KG1 (cell line): Measurements from ENCODE around the gene IRS2.
"Not testable (repeated sequence)": the region's sequence is repeated elsewhere in the genome, so short reads cannot be mapped to it uniquely, and the experiment has no call there.

Experiments
- DNase-seq: peaks from one replicate; lab custom pipeline; 2025; lab: John Stamatoyannopoulos, UW

Gene IRS2

DNA sequence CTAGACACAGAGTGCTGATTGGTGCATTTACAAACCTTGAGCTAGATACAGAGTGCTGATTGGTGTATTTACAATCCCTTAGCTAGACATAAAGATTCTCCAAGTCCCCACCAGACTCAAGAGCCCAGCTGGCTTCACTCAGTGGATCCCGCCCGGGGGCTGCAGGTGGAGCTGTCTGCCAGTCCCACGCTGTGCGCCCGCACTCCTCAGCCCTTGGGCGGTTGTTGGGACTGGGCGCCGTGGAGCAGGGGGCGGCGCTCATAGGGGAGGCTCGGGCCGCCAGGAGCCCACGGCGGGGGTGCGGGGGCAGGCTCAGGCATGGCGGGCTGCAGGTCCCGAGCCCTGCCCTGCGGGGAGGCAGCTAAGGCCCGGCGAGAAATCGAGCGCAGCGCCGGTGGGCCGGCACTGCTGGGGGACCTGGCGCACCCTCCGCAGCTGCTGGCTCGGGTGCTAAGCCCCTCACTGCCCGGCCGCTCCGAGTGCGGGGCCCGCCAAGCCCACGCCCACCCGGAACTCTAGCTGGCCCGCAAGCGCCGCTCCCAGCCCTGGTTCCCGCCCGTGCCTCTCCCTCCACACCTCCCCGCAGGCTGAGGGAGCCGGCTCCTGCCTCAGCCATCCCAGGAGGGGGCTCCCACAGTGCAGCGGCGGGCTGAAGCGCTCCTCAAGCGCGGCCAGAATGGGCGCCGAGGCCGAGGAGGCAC, 53.8 kb downstream of the IRS2 start:
- DNase-seq: not testable (repeated sequence)

DNA sequence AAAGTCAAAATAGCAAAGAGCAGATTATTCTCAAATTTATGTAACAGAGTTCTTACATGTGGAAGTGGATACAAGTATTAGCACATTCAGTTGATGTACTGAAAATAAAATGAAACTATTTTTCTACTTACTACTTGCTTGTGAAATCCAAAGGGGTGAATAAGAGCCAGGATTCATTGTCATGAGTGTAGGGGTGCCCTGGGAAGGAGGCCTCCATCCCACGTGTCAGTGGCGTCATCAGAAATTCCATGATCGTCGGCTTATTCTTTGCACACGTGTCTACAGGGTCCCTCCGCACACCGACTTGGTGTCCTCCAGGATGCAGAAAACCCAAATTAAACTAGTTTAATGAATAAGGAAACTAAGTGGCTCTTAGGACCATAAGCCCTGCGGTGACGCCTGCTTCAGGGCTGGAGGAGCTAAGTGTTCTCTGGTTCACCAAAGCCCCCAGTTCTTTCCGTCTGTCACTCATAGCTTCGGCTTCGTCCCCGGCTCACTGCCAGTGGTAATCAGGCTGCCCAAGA, 55.5 kb downstream of the IRS2 start:
- DNase-seq: no peak

DNA sequence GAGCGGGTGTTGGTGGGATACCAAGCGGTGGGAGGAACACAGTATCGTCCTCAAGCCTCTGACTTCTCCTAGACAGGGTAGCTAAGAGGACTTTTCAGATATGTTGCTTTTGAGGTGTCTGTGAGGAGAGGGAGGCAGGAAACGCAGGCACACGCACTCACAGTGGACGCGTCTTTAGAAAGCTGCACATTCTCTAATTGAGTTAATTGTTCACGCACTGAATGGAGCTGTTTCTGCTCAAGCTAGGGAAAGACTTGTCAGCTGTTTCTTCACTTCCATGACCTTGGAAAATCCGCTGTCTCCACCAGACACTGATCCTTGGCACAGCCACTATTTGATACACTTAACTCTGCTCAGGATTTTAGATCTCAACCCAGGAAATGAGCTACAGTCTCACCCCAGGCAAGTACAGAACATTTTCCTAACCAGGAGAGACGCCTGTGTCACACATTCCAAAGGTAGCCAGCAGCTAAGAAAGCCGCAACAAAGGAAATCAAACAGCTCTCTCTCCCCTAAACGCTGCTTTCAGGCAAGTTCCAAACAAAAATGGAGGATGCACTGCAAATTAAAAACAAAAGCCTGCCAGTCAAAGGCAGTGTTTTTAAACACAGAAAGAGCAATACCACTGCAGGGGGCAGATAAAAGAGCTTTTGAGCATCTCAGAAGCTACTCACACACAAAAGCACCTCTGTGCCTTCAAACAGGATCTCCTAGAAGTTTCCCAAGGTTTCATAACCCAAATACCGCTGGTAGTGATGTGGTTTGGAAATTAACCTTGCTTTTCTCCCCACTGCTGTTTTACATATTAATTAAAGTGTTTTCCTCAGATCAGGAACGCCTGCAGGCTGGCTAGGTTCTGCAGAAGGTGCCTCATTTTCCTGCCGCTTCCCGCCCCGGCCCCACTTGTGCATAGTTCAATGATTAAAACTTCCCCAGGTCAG, 57.3 kb downstream of the IRS2 start:
- DNase-seq: no peak

DNA sequence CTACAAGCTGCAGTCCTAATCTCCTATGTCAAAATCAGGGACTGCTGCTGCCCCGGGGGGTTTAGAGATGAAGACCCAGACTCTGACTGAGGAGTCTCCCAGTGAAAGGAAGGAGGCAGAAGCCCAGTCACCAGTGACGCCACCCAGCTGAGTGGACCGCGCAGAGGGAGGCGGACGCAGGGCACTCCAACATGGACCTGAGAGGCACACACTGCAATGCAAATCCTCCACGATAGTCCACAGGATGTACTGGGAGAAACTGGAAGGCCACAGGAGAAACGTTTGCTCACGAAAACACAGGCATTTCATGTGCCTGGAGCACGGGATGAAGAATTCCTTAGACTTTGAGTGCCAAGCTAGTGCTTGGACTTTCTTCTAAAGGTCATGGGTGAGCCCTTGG, 58.3 kb downstream of the IRS2 start:
- no peak for DNase-seq

DNA sequence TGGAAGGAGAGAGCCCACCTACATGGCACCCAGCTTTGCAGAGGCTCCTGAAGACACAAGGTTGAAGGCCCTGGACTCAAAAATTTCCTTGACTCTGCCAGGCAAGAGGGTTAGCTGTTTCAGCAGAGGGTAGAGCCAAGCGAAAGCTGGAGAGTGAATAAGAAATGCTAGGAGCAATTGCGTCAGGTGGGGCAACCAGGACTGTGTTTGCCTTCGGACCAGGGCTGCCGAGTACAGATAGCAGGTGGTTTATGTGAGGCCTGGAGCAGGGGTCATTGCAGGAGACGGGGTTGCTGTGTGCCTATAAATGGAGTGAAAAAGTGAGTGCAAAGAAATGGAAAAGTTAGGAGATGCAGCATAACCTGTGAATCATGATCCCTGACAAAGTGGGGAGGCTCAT, 59.1 kb downstream of the IRS2 start:
- DNase-seq: no peak

DNA sequence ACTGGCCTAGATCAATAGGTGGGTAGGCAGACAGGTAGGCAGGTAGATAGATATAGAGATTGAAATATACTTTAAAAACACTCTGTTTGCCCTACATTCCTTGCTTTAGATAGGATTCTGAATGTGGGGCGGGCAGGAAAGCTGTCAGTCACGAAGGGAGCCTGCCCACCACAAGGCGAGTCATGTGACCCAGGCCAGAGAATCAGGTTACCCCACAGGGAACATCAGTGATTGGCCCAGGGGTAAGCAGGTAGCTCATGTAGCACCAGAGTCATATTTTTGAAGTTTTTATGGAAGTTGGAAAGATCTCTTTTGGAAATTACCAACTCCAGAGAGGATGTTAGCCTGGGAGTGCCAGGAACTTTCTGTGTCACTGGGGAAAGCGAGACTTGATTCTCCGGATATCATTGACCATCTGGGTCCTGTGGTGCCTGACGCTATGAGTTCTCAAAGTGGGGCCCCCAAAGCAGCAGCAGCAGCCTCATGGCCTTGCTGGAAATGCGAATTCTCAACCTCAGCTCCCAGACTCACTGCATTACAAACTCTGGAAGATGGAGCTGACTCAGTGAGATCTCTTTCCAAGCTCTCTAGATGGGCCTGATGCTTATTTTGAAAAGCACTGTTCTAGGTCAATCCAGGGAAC, 60.3 kb downstream of the IRS2 start:
- DNase-seq: no peak

DNA sequence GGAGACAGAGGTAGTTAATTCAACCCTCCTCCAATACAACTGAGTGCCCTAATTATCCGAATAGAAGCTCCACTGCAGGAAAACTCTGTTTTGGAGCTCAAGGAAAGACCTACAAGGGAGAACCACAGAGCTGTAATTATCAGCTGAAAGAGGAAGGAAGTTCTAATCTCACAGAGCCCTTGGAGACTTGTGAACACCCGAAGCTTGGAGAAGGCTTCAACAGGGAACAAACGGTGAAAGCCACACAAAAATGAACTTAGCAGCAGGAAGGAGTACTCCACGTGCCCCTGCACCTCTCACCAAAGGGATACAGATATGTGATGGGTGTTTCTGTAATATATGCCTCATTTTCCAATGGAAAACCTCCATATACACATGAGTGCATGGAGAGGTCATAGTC, 61.1 kb downstream of the IRS2 start:
- no peak for DNase-seq

DNA sequence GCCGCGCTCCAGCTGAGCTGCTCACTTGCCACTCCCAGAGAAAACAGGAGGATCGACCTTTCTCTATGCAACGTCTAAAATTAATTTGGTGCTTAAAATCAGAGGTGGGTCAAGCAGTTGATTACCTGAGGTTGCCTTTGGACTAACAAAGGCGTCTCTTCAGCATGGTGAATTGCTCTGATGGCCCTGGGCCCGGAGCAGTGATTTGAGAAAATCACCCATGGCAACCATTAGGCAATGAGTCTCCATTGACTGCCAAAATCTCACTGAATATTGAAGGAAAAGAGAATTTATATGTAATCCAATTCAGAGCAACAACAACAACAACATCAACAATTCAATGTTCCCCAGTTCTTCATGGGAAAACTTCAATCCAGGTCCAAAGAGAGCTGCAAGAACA, 61.8 kb downstream of the IRS2 start:
- DNase-seq: no peak

DNA sequence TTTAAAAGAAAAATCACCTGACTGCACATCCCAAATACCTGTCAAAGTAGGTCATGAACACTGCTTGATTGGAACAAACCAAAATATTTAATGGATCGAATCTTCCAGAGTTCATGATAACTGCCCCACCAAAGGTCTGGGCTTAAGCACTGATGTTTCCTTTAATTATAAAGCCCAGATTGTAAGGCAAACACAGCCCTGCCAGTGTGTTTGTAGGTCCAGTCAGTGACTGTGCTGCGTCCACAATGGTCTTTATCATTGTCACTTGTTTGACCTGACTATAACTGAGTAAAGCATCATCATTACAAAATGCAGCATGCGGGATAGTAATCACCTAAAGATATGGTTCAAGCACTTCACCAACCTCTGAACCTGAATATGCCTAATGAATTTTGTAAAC, 63.3 kb downstream of the IRS2 start:
- no peak for DNase-seq

DNA sequence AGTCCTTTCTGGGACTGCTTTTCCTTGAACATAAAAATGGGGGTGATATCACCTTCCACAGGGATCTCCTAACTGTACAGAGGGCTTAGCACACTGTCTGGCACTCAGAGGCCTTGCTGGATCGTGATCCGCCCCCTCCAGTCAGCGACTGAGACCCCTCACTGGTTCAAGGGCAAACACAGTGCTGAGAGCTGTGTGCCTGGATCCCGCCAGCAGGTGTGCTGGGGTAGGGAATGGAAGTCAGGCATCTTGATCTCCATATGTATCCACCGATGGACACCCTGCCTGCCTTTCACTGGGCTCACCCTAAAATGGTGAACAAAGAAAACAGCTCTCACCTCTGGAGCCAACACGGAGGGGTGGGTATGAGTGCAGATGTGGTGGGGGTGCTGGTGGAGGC, 64.3 kb downstream of the IRS2 start:
- DNase-seq: no peak

DNA sequence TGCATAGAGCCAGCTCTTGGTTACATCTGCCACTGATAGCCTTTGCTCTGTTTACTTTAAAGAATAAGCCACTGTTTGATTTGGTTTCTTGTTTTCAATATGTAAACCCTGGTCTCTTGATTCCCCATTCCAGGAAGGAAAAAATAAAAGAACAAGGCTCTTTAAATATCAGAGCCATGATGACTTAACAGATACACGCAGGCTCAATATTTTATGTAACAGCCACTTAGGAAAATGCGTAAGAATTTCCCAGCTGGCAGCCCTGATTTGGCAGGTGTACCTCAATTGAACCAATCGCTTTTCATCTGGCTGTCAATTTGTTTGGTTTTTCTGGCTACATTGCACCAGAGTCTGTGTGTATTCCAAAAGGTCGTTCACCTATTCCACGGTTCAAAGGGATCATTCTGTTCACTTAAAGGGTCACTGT, 65.6 kb downstream of the IRS2 start:
- DNase-seq: no peak

DNA sequence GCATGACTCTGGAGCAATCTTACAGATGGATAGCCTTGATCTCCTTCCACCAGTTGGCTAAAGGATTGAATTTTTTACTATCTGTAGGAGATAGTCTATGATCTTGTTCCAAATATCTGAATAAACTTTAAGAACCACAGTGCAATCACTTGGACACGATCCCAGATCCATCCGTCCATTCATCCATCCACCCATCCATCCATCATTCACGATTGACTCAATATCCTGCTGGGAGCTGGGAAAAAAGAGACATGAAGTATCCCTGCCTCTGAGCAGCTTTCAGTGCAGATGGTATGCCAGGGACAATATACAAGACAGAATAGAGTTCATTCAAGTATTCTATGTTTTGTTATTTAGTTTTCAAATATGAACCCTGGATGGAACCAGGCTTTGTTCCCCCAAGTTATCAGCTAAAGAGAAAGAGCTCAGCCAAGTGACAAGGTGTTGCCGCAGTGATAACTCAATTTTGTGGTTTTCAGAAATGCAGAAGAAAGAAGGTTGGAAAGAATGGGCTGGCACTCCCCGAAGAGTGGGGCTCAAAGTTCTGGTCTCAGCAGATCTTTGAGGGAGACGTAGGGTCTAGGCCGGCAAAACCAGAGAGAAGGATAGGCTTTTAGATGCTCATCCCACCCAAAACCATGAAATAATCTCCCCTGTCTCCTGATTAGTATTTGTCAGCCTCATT, 66.3 kb downstream of the IRS2 start:
- no peak for DNase-seq

DNA sequence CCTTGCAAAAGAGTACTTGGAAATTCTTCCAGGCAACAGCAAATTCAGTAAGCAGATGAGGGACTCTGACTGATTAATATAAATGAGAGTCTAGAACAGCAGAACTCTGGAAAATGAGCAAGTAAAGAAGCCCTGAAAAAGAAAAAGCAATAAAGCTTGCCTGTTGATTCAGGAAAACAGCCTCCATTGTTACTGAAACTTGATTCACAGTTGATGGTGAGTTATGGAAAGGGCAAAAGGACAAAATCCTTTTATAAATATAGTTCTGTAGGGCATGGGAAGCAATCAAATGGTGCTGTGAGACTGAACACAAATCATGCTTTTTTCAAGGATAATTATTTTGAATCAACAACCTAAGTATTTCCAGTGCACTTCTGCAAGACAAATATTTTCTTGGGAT, 67.7 kb downstream of the IRS2 start:
- DNase-seq: no peak

DNA sequence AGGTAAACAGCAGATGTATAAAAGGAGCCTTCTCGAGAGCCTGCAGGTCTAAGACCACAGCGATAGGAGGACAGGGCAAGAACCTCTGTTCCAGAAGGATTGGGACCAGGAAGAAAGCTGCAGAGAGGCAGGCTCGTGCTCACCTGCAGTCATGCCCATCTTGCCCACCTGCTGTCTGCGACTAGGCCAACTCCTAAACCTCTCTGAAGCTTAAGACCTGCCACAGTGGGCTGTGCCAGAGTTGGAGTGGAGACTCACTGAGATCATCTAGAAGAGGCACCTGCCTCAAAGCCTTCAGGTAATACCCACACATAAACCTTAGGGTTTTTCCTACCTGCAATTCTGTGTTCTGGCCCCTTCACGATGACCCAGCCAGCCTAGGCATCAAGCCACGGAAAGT, 68.7 kb downstream of the IRS2 start:
- DNase-seq: no peak

DNA sequence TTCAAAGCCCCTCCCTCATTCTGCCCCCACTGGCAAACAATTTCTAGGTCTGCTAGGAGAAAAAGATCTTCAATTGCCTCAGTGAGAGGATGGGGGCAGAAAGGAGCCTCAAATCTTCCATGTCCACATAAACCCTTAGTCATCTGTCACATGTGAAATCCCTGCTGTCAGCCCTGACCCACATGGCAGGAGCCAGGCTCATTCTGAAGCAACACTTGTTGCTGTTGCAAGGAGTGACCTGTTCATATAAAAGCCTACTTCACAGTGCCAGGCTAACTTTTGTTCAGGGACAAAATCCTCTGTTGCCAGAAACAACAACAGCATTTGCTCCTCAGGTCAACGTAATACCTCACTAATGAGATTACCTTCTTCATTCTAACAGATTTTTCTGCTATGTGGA, 70.5 kb downstream of the IRS2 start:
- DNase-seq: no peak

DNA sequence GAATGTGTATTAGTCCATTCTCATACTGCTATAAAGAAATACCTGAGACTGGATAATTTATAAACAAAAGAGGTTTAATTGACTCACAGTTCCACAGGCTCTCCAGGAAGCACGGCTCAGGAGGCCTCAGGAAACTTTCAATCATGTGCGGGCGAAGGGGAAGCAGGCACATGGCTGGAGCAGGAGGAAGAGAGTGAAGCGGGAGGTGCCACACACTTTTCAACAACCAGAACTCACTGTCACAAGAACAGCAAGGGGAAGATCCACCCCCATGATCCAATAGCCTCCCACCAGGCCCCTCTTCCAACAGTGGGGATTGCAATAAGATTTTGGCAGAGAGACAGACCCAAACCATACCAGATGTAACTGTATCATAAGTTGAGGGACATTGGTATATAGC, 72.7 kb downstream of the IRS2 start:
- no peak for DNase-seq

DNA sequence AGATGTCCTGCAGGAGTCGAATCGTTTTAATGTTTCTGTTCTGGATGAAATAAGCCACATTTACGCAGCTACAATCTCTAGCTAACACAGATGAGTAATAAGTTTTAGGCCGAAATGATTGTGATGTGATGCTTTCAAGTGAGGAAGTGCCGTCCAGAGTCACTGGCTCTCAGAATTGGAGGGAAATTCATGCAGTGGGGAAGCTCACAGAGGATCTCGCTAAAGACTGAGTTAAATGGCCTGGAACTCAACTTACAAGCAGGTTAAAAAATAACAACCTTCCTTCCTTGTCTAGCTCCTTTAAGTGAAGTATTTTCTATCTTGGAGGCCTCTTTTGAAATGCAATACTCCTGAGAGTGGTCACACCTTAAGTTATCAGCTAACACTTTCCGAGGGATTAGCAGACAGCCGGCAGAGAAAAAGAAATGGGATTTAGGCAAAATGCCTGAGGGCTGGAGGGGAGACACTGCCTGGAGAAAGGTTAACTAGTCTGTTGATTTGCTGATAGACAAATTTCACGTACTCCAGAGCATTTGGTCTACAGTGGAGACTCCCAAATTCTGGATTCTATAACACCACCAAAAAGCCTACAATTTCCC, 74.2 kb downstream of the IRS2 start:
- no peak for DNase-seq

DNA sequence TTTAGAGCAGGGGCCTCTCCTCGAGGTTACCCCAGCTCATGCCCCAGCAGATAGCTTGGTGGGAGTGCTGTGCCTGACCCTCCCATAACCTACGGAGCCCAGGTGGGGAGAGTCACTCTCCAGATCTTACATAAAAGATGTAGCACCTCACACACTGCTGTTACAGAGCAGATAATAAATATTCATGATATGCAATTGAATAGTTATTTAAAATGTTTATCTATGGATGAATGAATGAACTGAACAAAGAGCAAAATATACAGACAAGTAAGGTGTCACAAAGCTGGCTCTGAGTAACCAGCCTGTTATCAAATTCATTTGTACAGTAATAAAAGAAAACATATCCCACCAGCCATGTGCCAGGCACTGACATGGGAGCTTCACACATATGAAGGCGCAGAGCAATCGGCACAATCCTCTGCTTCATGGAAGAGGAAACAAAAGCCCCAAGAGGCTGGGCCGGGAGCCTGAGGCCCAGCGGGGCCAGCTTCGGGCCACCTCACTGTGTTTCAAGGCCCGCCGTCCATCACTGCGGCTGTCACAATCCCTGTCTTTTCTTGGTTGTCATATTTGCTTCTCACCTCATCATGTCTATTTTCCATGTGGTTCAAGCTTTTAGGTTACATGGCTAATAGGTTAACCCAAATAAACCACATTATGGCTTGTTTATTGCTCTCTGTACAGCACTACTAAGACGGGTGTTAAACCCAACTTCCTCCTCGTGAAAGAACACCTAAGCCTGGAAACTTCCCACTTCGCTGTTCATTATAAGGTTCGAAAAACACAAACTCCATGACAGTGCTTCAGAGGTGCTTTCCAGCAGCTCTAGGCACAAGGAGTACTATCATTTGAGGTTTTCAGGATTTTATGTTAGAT, 78.4 kb downstream of the IRS2 start:
- DNase-seq: no peak

DNA sequence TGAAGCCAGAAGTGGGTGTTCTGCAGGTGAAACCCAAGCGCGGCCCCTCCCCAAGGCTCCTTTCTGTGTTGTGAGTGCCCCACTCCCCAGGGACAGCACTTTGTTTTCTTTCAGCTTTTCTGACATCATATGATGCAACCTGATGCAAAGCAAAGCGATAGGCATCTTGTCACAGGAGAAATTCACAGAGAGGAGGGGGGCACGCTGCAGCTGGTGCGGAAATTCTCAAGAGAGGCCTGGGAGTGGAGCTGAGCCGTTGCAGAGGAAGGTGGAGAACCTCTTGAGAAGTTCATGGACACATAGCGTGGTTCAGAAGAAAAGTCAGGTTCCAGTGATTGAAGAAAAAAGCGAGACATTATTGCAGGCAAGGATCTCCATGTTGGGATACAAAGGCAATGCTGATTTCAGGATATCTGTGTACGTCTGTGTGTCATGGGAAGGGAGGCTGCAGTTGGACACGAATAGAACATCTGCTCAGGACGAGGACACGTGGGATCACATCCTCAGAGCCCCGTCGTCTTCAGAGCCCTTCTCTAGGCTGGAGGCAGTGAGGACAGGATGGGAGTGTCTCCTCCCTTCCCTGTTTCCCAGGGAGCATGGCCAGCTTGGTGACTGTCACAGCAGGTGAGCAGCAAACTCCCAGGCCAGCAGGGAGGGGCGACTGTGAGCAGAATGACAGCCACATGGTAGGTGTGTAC, 79.2 kb downstream of the IRS2 start:
- DNase-seq: no peak
